Kidney epithelial cell (primary cell): Measurements from ENCODE around the gene GMCL2. TPM values are rescaled to one million over a fixed set of nuclear protein-coding genes. Genes with fewer than 3 reads are reported as not detected.

ENCODE experiments used
- DNase-seq: peaks from one replicate; pipeline ENCODE4 v3.0.0-alpha.2; 2010; ENCODE audit warnings: low read depth
- H3K27me3 ChIP-seq: 2 replicates; pipeline ENCODE4 v1.6.0; 2011; ENCODE audit warnings: low read length; ENCODE audit not compliant: control insufficient read depth, insufficient read depth
- H3K36me3 ChIP-seq: 2 replicates; pipeline ENCODE4 v1.5.1; 2011; ENCODE audit warnings: low read length; ENCODE audit not compliant: control insufficient read depth, insufficient read depth
- H3K4me3 ChIP-seq: 2 replicates; pipeline ENCODE4 v1.5.1; 2011; ENCODE audit warnings: low read depth, mild to moderate bottlenecking, control low read depth, low read length
- total RNA-seq: library from RNA; depleted of rRNA; stranded (reverse); fragments of >200 nt; gene quantifications from 2 replicates; pipeline ENCODE4 v1.2.3, GENCODE V29; 2015
- TF ChIP-seq, protein P1 (sequence below): IDR thresholded peaks from 2 replicates; pipeline ENCODE4 v1.5.1; 2011; ENCODE audit warnings: mild to moderate bottlenecking, moderate library complexity, low read length, control low read depth, inconsistent platforms; ENCODE audit not compliant: insufficient read depth, poor library complexity, severe bottlenecking

GMCL2 gene
- total RNA-seq, 1 donor from 2014 or later: not detected

DNA sequence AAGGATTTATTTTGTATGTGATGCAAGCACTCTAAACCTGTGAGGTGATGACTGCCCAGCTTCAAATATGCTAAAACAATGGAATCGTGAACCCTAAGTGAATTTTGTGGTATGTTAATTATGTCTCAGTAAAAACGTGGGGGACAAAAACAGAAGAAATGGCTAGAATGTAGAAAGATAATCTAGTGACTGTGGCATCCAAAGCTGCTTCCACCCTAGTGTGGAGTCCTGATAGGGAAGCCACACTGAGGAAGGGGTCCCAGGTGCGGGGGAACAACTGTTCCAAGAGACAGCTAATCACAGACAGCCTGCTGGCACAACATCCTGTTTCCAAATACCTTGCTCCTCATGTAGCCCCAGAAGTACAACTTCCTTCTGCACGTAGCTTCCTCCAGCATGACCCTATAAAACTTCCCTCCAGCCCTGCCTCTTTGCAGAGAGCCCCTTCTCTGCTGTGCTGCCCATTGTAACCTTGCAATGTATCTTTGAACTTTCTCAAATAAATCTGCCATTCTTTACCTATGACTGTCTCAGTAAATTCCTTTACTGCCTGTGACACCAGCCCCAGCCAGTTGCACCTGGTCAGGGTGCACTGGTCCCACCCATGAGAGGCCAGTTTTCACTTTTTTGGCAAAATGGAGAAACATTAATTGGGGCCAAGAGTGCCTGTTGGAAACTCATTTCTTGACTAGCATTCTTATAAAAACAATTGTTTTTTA lies 4.9 kb downstream of the GMCL2 start:
- DNase-seq: no peak
- Histone ChIP-seq H3K27me3 (no peaks in the 10 kb centered on the region), H3K4me3 (no peak overlapping the region), H3K36me3 (no peaks in the 10 kb centered on the region)
- TF ChIP-seq, protein P1, sequence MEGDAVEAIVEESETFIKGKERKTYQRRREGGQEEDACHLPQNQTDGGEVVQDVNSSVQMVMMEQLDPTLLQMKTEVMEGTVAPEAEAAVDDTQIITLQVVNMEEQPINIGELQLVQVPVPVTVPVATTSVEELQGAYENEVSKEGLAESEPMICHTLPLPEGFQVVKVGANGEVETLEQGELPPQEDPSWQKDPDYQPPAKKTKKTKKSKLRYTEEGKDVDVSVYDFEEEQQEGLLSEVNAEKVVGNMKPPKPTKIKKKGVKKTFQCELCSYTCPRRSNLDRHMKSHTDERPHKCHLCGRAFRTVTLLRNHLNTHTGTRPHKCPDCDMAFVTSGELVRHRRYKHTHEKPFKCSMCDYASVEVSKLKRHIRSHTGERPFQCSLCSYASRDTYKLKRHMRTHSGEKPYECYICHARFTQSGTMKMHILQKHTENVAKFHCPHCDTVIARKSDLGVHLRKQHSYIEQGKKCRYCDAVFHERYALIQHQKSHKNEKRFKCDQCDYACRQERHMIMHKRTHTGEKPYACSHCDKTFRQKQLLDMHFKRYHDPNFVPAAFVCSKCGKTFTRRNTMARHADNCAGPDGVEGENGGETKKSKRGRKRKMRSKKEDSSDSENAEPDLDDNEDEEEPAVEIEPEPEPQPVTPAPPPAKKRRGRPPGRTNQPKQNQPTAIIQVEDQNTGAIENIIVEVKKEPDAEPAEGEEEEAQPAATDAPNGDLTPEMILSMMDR: no peak

- Histone ChIP-seq H3K36me3 (no peaks in the 10 kb centered on the region), H3K27me3 (no peaks in the 10 kb centered on the region), H3K4me3 (no peak overlapping the region)
- TF ChIP-seq, protein P1: no peak
- DNase-seq: no peak
Observed at GRCh38 chr5:178180141-178180863, 6.9 kb downstream of the GMCL2 start.

- TF ChIP-seq, protein P1: no peak
- DNase-seq: no peak
- no peaks in the 10 kb centered on the region for H3K27me3 ChIP-seq
- H3K4me3 ChIP-seq: no peak overlapping the region
- H3K36me3 ChIP-seq: no peaks in the 10 kb centered on the region
Observed at GRCh38 chr5:178177569-178177968, 9.6 kb downstream of the GMCL2 start.

- no peaks in the 10 kb centered on the region for H3K27me3 ChIP-seq
- H3K36me3 ChIP-seq: no peaks in the 10 kb centered on the region
- no peak for DNase-seq
- TF ChIP-seq, protein P1: no peak
- no peak overlapping the region for H3K4me3 ChIP-seq
Observed at GRCh38 chr5:178176791-178177190, 10.4 kb downstream of the GMCL2 start.

GRCh38 chr5:178174456-178174855 lies 12.7 kb downstream of the GMCL2 start:
- DNase-seq: no peak
- Histone ChIP-seq H3K4me3 (no peak overlapping the region), H3K27me3 (no peaks in the 10 kb centered on the region), H3K36me3 (no peaks in the 10 kb centered on the region)
- TF ChIP-seq, protein P1: no peak
